ENCODE results near the gene JMJD1C.
A peak's percentile ranks its signal among the peaks of the same experiment; 100 is the strongest.

Gene JMJD1C

DNA sequence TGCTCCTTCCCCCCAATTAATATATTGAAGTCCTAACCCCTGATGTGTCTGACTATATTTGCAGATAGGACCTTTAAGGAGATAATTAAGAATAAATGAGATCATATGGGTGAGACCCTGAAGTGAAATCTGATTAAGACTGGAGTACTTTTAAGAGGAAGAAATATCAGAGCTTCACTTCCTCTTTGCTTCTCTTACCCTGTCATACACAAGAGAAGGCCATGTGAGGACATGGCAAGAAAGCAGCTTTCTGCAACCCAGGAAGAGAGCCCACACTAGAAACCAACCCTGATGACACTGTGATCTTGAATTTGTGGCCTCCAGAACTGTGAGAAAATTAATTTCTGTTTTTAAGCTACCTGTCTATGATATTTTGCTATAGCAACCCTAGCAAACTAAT lies 44.2 kb downstream of the JMJD1C start:
- H3K9ac ChIP-seq (ENCODE audit: low read depth, low read length, poor library complexity, severe bottlenecking): peak overlapping the region; percentile 15
- peak overlapping the region; percentile 46 for H3K4me3 ChIP-seq (ENCODE audit: low read length, poor library complexity, severe bottlenecking)
- H3F3A ChIP-seq (ENCODE audit: low read depth): peaks cover 5% of the 10 kb centered on the region; the same call in 1 of the 2 replicates

DNA sequence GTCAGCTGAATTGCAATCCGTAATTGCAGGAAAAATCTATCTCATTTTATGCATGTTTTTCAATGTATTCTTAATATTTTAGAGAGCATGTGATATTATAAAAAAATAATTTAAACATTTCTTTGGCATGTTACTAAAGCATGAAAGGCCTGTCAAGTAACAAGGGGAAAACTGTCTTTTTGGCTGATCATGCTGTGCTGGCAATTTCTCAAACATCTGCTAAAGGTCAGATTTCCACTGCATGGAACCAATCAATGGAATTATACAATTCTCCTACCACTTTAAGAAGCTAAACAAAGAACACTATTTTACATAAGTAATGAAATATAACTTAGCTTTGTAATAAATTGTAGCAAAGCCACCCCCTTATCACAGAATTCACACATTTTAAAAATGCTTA lies 49.4 kb downstream of the JMJD1C start:
- TF ChIP-seq, protein P1, sequence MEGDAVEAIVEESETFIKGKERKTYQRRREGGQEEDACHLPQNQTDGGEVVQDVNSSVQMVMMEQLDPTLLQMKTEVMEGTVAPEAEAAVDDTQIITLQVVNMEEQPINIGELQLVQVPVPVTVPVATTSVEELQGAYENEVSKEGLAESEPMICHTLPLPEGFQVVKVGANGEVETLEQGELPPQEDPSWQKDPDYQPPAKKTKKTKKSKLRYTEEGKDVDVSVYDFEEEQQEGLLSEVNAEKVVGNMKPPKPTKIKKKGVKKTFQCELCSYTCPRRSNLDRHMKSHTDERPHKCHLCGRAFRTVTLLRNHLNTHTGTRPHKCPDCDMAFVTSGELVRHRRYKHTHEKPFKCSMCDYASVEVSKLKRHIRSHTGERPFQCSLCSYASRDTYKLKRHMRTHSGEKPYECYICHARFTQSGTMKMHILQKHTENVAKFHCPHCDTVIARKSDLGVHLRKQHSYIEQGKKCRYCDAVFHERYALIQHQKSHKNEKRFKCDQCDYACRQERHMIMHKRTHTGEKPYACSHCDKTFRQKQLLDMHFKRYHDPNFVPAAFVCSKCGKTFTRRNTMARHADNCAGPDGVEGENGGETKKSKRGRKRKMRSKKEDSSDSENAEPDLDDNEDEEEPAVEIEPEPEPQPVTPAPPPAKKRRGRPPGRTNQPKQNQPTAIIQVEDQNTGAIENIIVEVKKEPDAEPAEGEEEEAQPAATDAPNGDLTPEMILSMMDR (conservative IDR thresholded peaks at IDR 0.05; ENCODE audit: low read length): no peak
- no peak for TF ChIP-seq EZH2phosphoT487 (IDR thresholded peaks at IDR 0.05; ENCODE audit: borderline replicate concordance)
- peaks cover 89% of the 10 kb centered on the region for H3K79me2 ChIP-seq (ENCODE audit: insufficient read depth, low read length)
- peaks cover 11% of the 10 kb centered on the region for H4K20me1 ChIP-seq (ENCODE audit: insufficient read depth, low read length, poor library complexity, severe bottlenecking)

More for the DNA sequence above, 44.2 kb downstream of the JMJD1C start:
- peak overlapping the region; percentile 60 for H3K4me2 ChIP-seq (ENCODE audit: low read depth, low read length, poor library complexity, severe bottlenecking)
- H2AFZ ChIP-seq (ENCODE audit: low read length): no peak overlapping the region
- H3K9me2 ChIP-seq (replicated peaks; ENCODE audit: low read depth, low read length): no peaks in the 10 kb centered on the region
- peaks cover 4% of the 10 kb centered on the region for H4K20me1 ChIP-seq (ENCODE audit: insufficient read depth, low read length, poor library complexity, severe bottlenecking)
- no peaks in the 10 kb centered on the region for H3K9me3 ChIP-seq (ENCODE audit: insufficient read depth, low read depth, low read length)
- peaks cover 17% of the 10 kb centered on the region for H3K4me1 ChIP-seq (ENCODE audit: insufficient read depth, low read length, poor library complexity, severe bottlenecking)
- H3K36me3 ChIP-seq (ENCODE audit: insufficient read depth, low read length): no peaks in the 10 kb centered on the region
- TF ChIP-seq, protein P1 (conservative IDR thresholded peaks at IDR 0.05; ENCODE audit: low read length): no peak
- TF ChIP-seq EZH2phosphoT487 (IDR thresholded peaks at IDR 0.05; ENCODE audit: borderline replicate concordance): no peak
- no peaks in the 10 kb centered on the region for H3K27me3 ChIP-seq (ENCODE audit: insufficient read depth, low read length, poor library complexity, severe bottlenecking)
- peaks cover 88% of the 10 kb centered on the region for H3K79me2 ChIP-seq (ENCODE audit: insufficient read depth, low read length)

GRCh38 chr10:63415640-63416244 lies 50.0 kb downstream of the JMJD1C start:
- no peak overlapping the region for H3K4me3 ChIP-seq (ENCODE audit: low read length, poor library complexity, severe bottlenecking)
- TF ChIP-seq, protein P1 (conservative IDR thresholded peaks at IDR 0.05; ENCODE audit: low read length): no peak
- TF ChIP-seq EZH2phosphoT487 (IDR thresholded peaks at IDR 0.05; ENCODE audit: borderline replicate concordance): no peak
- no peaks in the 10 kb centered on the region for H3K36me3 ChIP-seq (ENCODE audit: insufficient read depth, low read length)
- 0 out of 2 replicates have a peak, but pooled peaks cover 4% of the 10 kb centered on the region for H3F3A ChIP-seq (ENCODE audit: low read depth)
- no peak overlapping the region for H2AFZ ChIP-seq (ENCODE audit: low read length)
- no peak overlapping the region for H3K9ac ChIP-seq (ENCODE audit: low read depth, low read length, poor library complexity, severe bottlenecking)
- H3K4me2 ChIP-seq (ENCODE audit: low read depth, low read length, poor library complexity, severe bottlenecking): peak overlapping the region; percentile 35
- peaks cover 7% of the 10 kb centered on the region for H3K4me1 ChIP-seq (ENCODE audit: insufficient read depth, low read length, poor library complexity, severe bottlenecking)
- peaks cover 12% of the 10 kb centered on the region for H4K20me1 ChIP-seq (ENCODE audit: insufficient read depth, low read length, poor library complexity, severe bottlenecking)
- H3K27me3 ChIP-seq (ENCODE audit: insufficient read depth, low read length, poor library complexity, severe bottlenecking): no peaks in the 10 kb centered on the region
- H3K79me2 ChIP-seq (ENCODE audit: insufficient read depth, low read length): peaks cover 85% of the 10 kb centered on the region
- no peaks in the 10 kb centered on the region for H3K9me3 ChIP-seq (ENCODE audit: insufficient read depth, low read depth, low read length)
- H3K9me2 ChIP-seq (replicated peaks; ENCODE audit: low read depth, low read length): no peaks in the 10 kb centered on the region

More for the DNA sequence above, 49.4 kb downstream of the JMJD1C start:
- Histone ChIP-seq H3K9me2 (replicated peaks; ENCODE audit: low read depth, low read length) (no peaks in the 10 kb centered on the region), H3K4me1 (ENCODE audit: insufficient read depth, low read length, poor library complexity, severe bottlenecking) (peaks cover 12% of the 10 kb centered on the region), H3K4me3 (ENCODE audit: low read length, poor library complexity, severe bottlenecking) (no peak overlapping the region), H3F3A (ENCODE audit: low read depth) (peaks cover 4% of the 10 kb centered on the region; the same call in 1 of the 2 replicates), H3K9ac (ENCODE audit: low read depth, low read length, poor library complexity, severe bottlenecking) (no peak overlapping the region), H3K27me3 (ENCODE audit: insufficient read depth, low read length, poor library complexity, severe bottlenecking) (no peaks in the 10 kb centered on the region), H3K36me3 (ENCODE audit: insufficient read depth, low read length) (no peaks in the 10 kb centered on the region), H3K9me3 (ENCODE audit: insufficient read depth, low read depth, low read length) (no peaks in the 10 kb centered on the region), H3K4me2 (ENCODE audit: low read depth, low read length, poor library complexity, severe bottlenecking) (no peak overlapping the region), H2AFZ (ENCODE audit: low read length) (no peak overlapping the region)

Measured in Loucy (cell line).